ENCODE results near the gene SCIN.

Gene SCIN

DNA sequence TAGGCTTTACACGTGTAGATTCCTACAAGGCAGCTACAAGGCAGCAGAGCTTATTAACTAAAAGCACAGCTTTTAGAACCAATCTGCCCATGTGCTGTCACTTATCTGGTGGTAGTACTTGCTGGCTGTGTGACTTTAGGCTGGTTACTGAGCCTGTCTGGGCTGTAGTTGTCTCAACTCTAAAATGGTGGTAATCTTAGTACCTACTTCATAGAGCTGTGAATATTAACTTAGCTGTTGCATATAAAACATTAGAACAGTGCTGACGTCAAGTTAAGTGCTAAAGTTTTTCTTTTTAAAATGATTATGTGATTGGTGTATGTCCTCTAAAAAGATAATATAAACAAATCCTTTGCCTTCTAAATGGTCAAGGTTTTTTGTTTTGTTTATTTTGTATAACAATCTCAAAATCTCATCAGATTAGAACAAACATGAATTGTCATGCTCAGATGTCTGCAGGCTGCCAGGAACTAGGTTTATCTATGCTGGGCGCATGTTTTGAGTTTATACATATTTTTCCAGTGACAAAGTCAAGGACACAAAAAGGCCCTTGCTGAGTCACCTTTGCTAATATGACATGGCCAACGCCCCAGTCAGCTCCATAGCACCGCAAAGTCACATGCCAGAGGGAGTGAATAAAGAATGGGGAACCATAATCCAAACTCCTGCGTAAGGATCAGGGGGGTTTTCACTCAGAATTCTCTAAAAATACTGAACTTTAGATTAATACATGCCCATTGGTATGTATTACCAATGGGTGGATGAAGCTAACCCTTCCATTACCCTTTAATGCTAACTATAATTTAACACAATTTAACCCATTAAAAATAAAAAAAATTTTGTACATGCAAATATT, 77.1 kb downstream of the SCIN start:
- DNase-seq (ENCODE audit: extremely low spot score): no peak
- TF ChIP-seq SUZ12 (IDR thresholded peaks at IDR 0.05) (no peak), PKNOX1 (IDR thresholded peaks at IDR 0.05) (no peak), NFRKB (IDR thresholded peaks at IDR 0.05) (no peak), HDGF (IDR thresholded peaks at IDR 0.05; ENCODE audit: borderline replicate concordance) (no peak), FOXM1 (IDR thresholded peaks at IDR 0.05; ENCODE audit: borderline replicate concordance) (no peak), FOXA1 (IDR thresholded peaks at IDR 0.05) (no peak), CTBP1 (IDR thresholded peaks at IDR 0.05; ENCODE audit: borderline replicate concordance) (no peak), ELF4 (IDR thresholded peaks at IDR 0.05) (no peak), SP1 (IDR thresholded peaks at IDR 0.05) (no peak), TARDBP (IDR thresholded peaks at IDR 0.05) (no peak), LEF1 (IDR thresholded peaks at IDR 0.05; ENCODE audit: borderline replicate concordance) (no peak), FOXK2 (IDR thresholded peaks at IDR 0.05) (no peak), L3MBTL2 (conservative IDR thresholded peaks at IDR 0.05) (no peak), BHLHE40 (IDR thresholded peaks at IDR 0.05; ENCODE audit: borderline replicate concordance) (no peak), ARNT (IDR thresholded peaks at IDR 0.05) (no peak), ZNF384 (IDR thresholded peaks at IDR 0.05) (no peak)
- POLR2A ChIA-PET: no interaction called here
- CTCF ChIA-PET: interaction anchor here (0.7 kb wide), 1 partner anchor 9 kb away, joined by 3 read pairs; no protein-coding TSS in a partner anchor

DNA sequence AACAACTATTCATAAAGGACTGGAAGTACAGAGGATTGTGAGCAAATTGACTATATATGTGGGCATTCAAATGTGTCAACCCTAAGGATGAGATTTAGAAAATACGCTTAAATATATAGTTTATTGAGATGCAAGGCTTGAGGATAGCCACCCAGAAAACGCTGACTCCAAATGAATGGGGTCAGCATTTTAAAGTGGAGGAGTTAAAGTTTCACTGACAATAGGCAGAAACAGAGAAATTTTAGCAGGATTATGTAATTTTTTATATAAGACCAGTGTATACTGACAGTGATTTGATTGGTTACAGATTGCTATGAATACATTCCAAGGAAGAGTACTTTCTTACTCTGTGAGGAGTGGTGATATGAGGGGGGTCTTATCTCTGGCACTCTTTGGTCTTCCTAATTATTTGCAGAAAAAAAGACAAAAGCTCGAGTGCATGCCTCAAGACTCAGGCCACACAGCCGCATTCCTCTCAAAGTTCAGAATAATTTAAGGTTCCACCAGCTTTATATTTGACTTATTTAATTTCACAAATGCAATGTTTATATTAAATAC, 78.3 kb downstream of the SCIN start:
- POLR2A ChIA-PET: no interaction called here
- TF ChIP-seq FOXA1 (IDR thresholded peaks at IDR 0.05): no peak
- no peak for TF ChIP-seq TARDBP (IDR thresholded peaks at IDR 0.05)
- TF ChIP-seq NFRKB (IDR thresholded peaks at IDR 0.05): no peak
- no peak for TF ChIP-seq HDGF (IDR thresholded peaks at IDR 0.05; ENCODE audit: borderline replicate concordance)
- no peak for TF ChIP-seq ARNT (IDR thresholded peaks at IDR 0.05)
- no peak for TF ChIP-seq L3MBTL2 (conservative IDR thresholded peaks at IDR 0.05)
- no peak for TF ChIP-seq ELF4 (IDR thresholded peaks at IDR 0.05)
- TF ChIP-seq LEF1 (IDR thresholded peaks at IDR 0.05; ENCODE audit: borderline replicate concordance): no peak
- TF ChIP-seq FOXM1 (IDR thresholded peaks at IDR 0.05; ENCODE audit: borderline replicate concordance): no peak
- CTCF ChIA-PET: no interaction called here
- DNase-seq (ENCODE audit: extremely low spot score): no peak

GRCh38 chr7:12649348-12649747, 78.8 kb downstream of the SCIN start:
- TF ChIP-seq L3MBTL2 (conservative IDR thresholded peaks at IDR 0.05) (no peak), TARDBP (IDR thresholded peaks at IDR 0.05) (no peak), HDGF (IDR thresholded peaks at IDR 0.05; ENCODE audit: borderline replicate concordance) (no peak), PKNOX1 (IDR thresholded peaks at IDR 0.05) (no peak), FOXM1 (IDR thresholded peaks at IDR 0.05; ENCODE audit: borderline replicate concordance) (no peak), CTBP1 (IDR thresholded peaks at IDR 0.05; ENCODE audit: borderline replicate concordance) (no peak)
- no peak for DNase-seq (ENCODE audit: extremely low spot score)
- CTCF ChIA-PET: no interaction called here
- POLR2A ChIA-PET: no interaction called here

DNA sequence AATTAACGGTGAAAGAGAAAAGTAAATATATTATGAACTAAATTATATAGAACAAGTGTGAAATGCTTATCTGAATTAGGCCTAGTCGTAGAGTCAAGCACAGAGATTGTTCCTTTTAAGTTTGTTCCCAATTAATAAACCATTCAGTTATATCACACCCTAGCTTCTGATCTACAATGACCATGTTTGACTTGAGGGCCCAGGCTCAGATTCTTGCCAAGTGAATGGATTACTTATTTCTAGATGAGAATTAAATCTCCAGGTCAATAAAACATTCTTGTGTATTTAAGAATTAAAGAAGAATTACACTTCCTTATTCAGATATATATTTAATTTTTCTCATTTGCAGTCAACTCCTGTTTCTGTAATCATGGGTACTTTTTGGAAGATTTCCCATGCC, 79.6 kb downstream of the SCIN start:
- no peak for DNase-seq (ENCODE audit: extremely low spot score)
- ChIA-PET CTCF (no interaction called here), POLR2A (no interaction called here)
- no peak for TF ChIP-seq ARNT (IDR thresholded peaks at IDR 0.05)
- no peak for TF ChIP-seq FOXK2 (IDR thresholded peaks at IDR 0.05)

DNA sequence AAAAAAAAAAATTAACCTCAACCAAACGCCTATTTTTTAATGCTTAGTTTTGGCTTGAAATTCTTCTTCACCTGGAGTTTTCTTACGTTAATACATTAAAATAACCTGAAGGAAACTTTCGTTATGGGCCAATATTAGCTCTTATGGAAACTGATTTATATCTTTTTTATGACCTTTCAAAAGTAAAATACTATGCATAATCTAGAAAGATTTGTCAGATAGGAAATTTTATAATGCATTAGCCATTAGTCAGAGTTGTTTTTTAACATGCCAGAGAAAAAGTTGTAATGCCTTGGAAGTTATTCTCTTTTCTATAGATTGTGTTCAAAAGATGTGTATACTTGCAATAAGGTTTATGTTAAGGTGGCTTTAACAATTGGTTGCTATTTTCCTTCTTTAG, 82.6 kb downstream of the SCIN start:
- ChIA-PET POLR2A (no interaction called here), CTCF (no interaction called here)
- TF ChIP-seq ARNT (IDR thresholded peaks at IDR 0.05): no peak
- no peak for TF ChIP-seq ZNF384 (IDR thresholded peaks at IDR 0.05)
- TF ChIP-seq SUZ12 (IDR thresholded peaks at IDR 0.05): no peak
- no peak for TF ChIP-seq ELF4 (IDR thresholded peaks at IDR 0.05)
- no peak for TF ChIP-seq L3MBTL2 (conservative IDR thresholded peaks at IDR 0.05)
- no peak for TF ChIP-seq TARDBP (IDR thresholded peaks at IDR 0.05)
- TF ChIP-seq FOXM1 (IDR thresholded peaks at IDR 0.05; ENCODE audit: borderline replicate concordance): no peak
- TF ChIP-seq SP1 (IDR thresholded peaks at IDR 0.05): no peak
- TF ChIP-seq FOXA1 (IDR thresholded peaks at IDR 0.05): no peak
- no peak for TF ChIP-seq PKNOX1 (IDR thresholded peaks at IDR 0.05)
- no peak for TF ChIP-seq NFRKB (IDR thresholded peaks at IDR 0.05)
- TF ChIP-seq HDGF (IDR thresholded peaks at IDR 0.05; ENCODE audit: borderline replicate concordance): no peak
- TF ChIP-seq CTBP1 (IDR thresholded peaks at IDR 0.05; ENCODE audit: borderline replicate concordance): no peak
- no peak for TF ChIP-seq FOXK2 (IDR thresholded peaks at IDR 0.05)
- TF ChIP-seq BHLHE40 (IDR thresholded peaks at IDR 0.05; ENCODE audit: borderline replicate concordance): no peak
- no peak for DNase-seq (ENCODE audit: extremely low spot score)

GRCh38 chr7:12653518-12653917, 83.0 kb downstream of the SCIN start:
- TF ChIP-seq NFRKB (IDR thresholded peaks at IDR 0.05): no peak
- no peak for TF ChIP-seq TARDBP (IDR thresholded peaks at IDR 0.05)
- no peak for TF ChIP-seq PKNOX1 (IDR thresholded peaks at IDR 0.05)
- no peak for TF ChIP-seq BHLHE40 (IDR thresholded peaks at IDR 0.05; ENCODE audit: borderline replicate concordance)
- TF ChIP-seq FOXM1 (IDR thresholded peaks at IDR 0.05; ENCODE audit: borderline replicate concordance): no peak
- no peak for TF ChIP-seq CTBP1 (IDR thresholded peaks at IDR 0.05; ENCODE audit: borderline replicate concordance)
- DNase-seq (ENCODE audit: extremely low spot score): no peak
- ChIA-PET POLR2A (no interaction called here), CTCF (no interaction called here)

All from HEK293T (cell line).